A549 (cell line): Measurements from ENCODE around the gene LDLRAD4.

ENCODE experiments used
- CEBPB ChIP-seq, 2 experiments: fragments of >200 bp in 1 of 2; sonication (Bioruptor Twin) in 1 of 2; formaldehyde crosslinking in 1 of 2; IDR thresholded peaks; 2 replicates each; pipeline ENCODE4 v1.6.1; 2012 to 2016
- FOSL2 ChIP-seq, 2 experiments: fragments of 450-650 bp in 1 of 2; fragments of >200 bp in 1 of 2; sonication (Bioruptor Twin) in 1 of 2; formaldehyde crosslinking; IDR thresholded peaks; 2 replicates each; pipeline versions ENCODE4 v1.5.0 to v1.6.1; 2016 to 2020; ENCODE audit warnings: mild to moderate bottlenecking in 1 of 2, moderate library complexity in 1 of 2
- HOXA7 ChIP-seq: fragments of 250-450 bp; sonication (Bioruptor Pico); IDR thresholded peaks from 2 replicates; pipeline ENCODE4 v1.5.0; 2020; ENCODE audit warnings: mild to moderate bottlenecking, moderate library complexity
- POLR2A ChIP-seq: IDR thresholded peaks from 2 replicates; pipeline ENCODE4 v1.6.1; 2012; ENCODE audit warnings: mild to moderate bottlenecking, low read length
- RNF2 ChIP-seq: fragments of 200-600 bp; sonication (generic); IDR thresholded peaks from 2 replicates; pipeline ENCODE4 v1.6.1; 2016; ENCODE audit warnings: low read depth, mild to moderate bottlenecking, antibody characterized with exemption, moderate library complexity, borderline replicate concordance
- TF ChIP-seq, protein P1 (sequence below): fragments of >200 bp; sonication (Bioruptor Twin); formaldehyde crosslinking; IDR thresholded peaks from 3 replicates; pipeline ENCODE4 v1.5.1; 2016
- TF ChIP-seq, protein P2 (sequence below): fragments of 450-650 bp; IDR thresholded peaks from 2 replicates; pipeline ENCODE4 v1.6.1; 2014; ENCODE audit warnings: antibody characterized with exemption
- TF ChIP-seq, protein P3 (sequence below): fragments of 150-350 bp; IDR thresholded peaks from 2 replicates; pipeline ENCODE4 v1.6.1; 2014; ENCODE audit warnings: low read depth, mild to moderate bottlenecking, low read length

DNA sequence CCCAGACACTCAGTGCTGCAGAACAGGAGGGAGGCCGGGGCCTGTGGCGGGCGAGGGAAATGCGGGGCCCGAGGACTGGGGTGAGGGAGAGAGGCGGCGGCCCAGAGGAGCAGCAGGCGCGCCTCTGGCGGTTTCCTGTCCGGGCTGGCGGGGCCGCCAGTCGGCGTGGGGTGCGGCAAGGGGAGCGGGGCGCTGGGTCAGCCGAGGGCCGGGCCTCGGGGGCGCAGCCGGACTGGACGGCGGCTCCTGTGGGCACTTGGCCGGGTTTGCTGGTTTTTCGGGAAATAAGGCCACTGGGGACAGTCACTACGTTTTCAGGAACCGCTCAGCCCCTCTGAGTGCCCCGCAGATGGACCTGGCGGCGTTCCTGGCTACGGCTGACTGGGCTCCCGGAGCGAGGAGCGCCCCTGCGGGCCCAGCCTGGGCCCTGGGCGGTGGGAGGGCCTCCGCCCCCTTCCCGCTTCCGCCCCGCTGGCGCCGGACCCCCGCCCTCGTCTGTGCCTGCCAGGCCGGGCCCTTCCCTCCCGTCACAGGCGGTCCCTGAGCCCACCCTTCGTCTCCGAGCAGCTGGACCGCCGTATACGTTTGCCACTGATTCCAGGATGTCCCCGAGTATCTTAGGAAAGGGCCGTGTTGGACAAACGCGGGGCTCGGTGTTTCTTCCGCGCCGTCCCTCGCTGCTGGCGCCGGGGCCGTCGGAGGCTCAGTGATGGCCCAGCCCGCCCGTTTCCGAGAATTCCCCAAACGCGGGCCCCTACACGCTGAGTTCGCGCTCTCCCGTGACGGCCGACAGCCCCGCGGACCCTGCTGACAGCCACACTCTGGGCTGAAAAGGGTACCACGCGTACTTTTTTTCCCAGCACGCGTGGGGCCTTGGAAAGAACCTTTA, 423.2 kb downstream of the LDLRAD4 start:
- TF ChIP-seq RNF2 (no peak), CEBPB (IDR thresholded peaks at IDR 0.05) (no peak), HOXA7 (no peak), POLR2A (no peak), FOSL2 (IDR thresholded peaks at IDR 0.05) (no peak), FOSL2 (CRISPR knock-in tag; IDR thresholded peaks at IDR 0.05) (no peak)
- TF ChIP-seq, protein P1, sequence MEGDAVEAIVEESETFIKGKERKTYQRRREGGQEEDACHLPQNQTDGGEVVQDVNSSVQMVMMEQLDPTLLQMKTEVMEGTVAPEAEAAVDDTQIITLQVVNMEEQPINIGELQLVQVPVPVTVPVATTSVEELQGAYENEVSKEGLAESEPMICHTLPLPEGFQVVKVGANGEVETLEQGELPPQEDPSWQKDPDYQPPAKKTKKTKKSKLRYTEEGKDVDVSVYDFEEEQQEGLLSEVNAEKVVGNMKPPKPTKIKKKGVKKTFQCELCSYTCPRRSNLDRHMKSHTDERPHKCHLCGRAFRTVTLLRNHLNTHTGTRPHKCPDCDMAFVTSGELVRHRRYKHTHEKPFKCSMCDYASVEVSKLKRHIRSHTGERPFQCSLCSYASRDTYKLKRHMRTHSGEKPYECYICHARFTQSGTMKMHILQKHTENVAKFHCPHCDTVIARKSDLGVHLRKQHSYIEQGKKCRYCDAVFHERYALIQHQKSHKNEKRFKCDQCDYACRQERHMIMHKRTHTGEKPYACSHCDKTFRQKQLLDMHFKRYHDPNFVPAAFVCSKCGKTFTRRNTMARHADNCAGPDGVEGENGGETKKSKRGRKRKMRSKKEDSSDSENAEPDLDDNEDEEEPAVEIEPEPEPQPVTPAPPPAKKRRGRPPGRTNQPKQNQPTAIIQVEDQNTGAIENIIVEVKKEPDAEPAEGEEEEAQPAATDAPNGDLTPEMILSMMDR: no peak
- TF ChIP-seq, protein P2, sequence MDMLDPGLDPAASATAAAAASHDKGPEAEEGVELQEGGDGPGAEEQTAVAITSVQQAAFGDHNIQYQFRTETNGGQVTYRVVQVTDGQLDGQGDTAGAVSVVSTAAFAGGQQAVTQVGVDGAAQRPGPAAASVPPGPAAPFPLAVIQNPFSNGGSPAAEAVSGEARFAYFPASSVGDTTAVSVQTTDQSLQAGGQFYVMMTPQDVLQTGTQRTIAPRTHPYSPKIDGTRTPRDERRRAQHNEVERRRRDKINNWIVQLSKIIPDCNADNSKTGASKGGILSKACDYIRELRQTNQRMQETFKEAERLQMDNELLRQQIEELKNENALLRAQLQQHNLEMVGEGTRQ: no peak
- TF ChIP-seq, protein P3, sequence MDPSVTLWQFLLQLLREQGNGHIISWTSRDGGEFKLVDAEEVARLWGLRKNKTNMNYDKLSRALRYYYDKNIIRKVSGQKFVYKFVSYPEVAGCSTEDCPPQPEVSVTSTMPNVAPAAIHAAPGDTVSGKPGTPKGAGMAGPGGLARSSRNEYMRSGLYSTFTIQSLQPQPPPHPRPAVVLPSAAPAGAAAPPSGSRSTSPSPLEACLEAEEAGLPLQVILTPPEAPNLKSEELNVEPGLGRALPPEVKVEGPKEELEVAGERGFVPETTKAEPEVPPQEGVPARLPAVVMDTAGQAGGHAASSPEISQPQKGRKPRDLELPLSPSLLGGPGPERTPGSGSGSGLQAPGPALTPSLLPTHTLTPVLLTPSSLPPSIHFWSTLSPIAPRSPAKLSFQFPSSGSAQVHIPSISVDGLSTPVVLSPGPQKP: no peak
